Measurements from ENCODE around the gene SPEF1.

Gene SPEF1

DNA sequence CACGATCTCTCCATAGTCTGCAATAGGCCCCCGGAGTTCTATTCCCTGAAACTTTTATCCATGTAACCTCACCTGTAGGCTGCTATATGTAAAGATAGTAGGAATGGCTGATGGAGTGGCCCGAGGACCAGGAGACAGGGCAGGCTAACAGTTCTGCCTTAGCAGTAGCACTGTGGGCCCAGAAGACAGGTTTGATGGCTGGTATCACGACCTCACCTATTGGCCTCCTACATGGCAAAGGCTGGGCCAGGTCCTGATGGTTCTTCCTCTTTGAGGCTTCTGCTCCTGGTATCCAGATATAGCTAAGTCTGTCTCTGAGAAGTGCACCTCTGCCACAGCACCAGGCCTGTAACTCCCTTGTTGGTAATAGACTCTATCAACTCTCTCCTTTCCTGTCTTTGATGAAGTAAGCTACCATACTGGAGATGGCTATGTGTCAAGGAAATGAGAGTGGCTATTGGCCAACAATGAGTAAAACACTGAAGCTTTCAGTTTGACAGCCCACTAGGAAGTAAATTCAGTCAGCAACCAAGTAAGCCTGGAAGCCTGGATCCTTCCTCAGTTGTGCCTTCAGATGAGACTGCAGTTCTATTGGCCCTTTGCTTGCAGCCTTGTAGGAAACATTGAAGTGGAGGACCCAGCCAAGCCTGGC, 5.7 kb downstream of the SPEF1 start:
- Histone ChIP-seq H3K4me1 (no peaks in the 10 kb centered on the region), H3K27me3 (ENCODE audit: low read depth) (no peaks in the 10 kb centered on the region)
- in situ Hi-C loops (cut with MboI; ENCODE audit: low sequenced_read_pairs): no loop called here

DNA sequence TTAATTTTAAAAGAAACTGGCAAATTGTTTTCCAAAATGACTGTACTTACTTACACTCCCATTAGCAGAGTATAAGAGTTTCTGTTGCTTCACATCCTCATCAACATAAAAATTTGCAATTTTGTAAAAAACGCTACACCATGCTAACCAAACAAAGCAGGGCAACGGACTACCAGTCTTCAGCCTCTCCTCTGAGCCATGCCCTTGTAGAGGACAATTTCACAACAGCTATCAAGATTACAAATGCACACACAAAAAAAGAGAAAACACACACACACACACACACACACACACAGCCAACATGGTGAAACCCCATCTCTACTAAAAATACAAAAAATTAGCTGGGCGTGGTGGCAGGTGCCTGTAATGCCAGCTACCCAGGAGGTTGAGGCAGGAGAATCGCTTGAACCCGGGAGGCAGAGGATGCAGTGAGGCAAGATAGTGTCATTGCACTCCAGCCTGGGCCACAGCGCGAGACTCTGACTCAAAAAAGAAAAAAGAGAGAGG, 9.6 kb downstream of the SPEF1 start:
- no peak overlapping the region for H3K4me3 ChIP-seq
- in situ Hi-C loops (cut with MboI; ENCODE audit: low sequenced_read_pairs): no loop called here
- no peaks in the 10 kb centered on the region for H3K27me3 ChIP-seq (ENCODE audit: low read depth)
- H3K4me1 ChIP-seq: peaks cover 8% of the 10 kb centered on the region
- H3K36me3 ChIP-seq (replicated peaks): 0 out of 2 replicates have a peak, but pooled peaks cover 2% of the 10 kb centered on the region
- no peaks in the 10 kb centered on the region for H3K9me3 ChIP-seq
- no peak for DNase-seq (ENCODE audit: low spot score in 2 of 2)

More for the DNA sequence above, 5.7 kb downstream of the SPEF1 start:
- H3K9me3 ChIP-seq: no peaks in the 10 kb centered on the region
- no peak for DNase-seq (ENCODE audit: low spot score in 2 of 2)
- H3K36me3 ChIP-seq (replicated peaks): no peaks in the 10 kb centered on the region
- no peak overlapping the region for H3K4me3 ChIP-seq

DNA sequence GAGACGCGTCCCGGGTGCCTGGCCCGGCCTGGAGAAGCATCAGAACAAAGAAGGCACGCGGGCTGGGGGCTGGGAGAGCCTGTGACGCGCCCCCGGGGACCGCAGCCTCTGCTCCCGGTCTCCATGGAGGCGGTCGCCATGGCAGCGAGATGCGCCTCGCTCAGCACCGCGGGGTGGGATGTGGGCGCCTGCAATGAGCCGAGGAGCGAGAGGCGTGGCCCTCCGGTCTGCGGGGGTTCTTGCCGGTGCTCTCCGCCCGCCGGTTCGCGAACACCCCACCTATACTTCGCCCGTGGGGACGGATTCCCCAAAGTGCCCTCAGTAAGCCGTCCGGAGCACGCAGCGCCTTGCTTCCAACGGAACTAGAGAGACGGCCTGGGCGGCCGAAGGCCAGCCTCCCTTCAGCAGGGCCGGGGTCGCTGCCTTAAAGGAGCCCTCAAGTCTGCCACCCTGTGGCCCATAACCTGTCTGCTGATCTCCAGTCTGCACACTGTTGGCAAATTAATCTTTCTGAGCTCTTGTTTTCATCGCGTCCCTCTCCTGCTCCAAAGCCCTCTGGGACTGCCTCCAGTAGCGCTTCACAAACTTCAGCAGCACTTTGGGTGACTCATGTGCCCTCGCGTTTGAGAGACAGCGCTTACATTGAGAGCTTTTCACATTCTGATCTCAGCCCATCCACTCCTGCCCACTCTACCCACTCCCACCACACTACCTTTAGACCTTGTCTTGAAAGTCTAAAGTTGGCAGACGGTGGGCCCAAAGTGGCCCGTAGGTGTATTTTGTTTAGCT, 12.7 kb downstream of the SPEF1 start:
- H3K4me1 ChIP-seq: peaks cover 13% of the 10 kb centered on the region
- H3K27me3 ChIP-seq (ENCODE audit: low read depth): no peaks in the 10 kb centered on the region
- H3K4me3 ChIP-seq: peak overlapping the region; percentile 91
- DNase-seq (ENCODE audit: low spot score in 2 of 2): peak; percentile 84 to 87
- no peaks in the 10 kb centered on the region for H3K9me3 ChIP-seq
- in situ Hi-C loops (cut with MboI; ENCODE audit: low sequenced_read_pairs): no loop called here
- peaks cover 10% of the 10 kb centered on the region for H3K36me3 ChIP-seq (replicated peaks)

DNA sequence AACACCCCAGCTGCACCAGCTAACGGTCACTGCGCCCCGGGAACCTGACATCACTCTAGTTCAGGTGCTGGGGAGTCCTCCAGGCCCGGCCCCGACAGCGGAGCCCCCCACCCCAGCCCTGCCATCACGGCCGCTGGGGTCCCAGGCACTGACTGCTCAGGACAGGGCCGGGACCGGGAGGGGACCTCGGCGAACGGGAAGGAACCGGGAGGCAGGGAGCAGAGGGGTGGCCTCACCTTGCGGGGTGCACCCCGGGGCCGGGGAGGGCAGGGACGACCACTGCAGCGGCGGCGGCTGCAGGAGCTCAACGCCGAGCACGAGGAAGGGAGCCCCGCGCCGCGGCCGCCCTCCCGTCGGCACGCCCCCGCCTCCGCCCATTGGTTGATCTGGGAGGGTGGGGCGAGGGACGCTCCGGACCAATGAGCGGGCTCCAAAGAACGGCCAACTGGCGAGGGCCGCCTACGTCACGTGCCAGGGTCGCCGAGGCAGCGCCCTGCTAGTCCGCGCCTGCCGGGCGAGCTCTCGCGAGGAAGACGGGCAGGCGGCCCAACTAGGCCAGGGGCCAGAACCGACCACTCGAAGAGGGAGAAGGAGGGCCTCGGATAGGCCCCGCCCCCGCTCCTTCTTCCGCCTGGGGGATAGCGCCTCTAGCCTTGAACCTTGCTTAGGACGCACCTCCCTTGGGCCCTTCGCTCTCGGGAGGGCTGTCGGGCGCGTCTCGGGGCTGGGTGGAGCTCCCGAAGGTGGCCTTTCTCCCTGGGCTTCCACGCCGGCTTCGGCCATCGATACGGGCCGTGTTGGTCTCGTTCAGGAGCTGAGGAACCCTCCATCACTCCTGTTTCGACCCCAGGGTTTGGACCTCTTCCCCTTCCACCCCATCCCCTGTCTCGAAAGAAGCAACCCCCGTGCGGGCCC, 13.6 kb downstream of the SPEF1 start, which contains the start of gene ADISSP:
Gene ADISSP (minus strand): TSS at position 327 of the 915 bp plus-strand sequence. CDS start 7,653 bp downstream, outside the sequence.
- DNase-seq (ENCODE audit: low spot score in 2 of 2): peak; percentile 98 to 99
- Histone ChIP-seq H3K36me3 (replicated peaks) (peaks cover 10% of the 10 kb centered on the region), H3K27me3 (ENCODE audit: low read depth) (no peaks in the 10 kb centered on the region), H3K4me1 (peaks cover 13% of the 10 kb centered on the region), H3K4me3 (peak within 1 kb of the TSS; percentile 91), H3K9me3 (no peaks in the 10 kb centered on the region)
- in situ Hi-C loops (cut with MboI; ENCODE audit: low sequenced_read_pairs): no loop called here

DNA sequence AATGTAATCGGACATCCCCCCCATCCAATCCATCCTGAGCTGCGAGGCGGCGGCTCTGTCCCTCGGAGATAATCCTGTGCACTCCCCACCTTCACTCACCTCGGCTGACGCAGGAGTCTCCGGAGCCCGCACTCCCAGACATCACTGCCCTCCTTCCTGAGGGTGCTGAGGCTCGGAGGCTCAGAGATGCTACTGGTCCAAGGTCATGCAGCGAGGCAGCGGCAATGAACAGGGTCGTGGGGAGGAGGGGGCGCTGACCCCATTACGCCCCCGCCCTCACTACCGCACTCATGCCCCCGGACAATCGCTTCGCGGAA, 14.2 kb downstream of the SPEF1 start:
- DNase-seq (ENCODE audit: low spot score in 2 of 2): peak in 1 of 2 experiments; percentile 55
- in situ Hi-C loops (cut with MboI; ENCODE audit: low sequenced_read_pairs): no loop called here
- Histone ChIP-seq H3K4me3 (peak overlapping the region; percentile 91), H3K4me1 (peaks cover 13% of the 10 kb centered on the region), H3K36me3 (replicated peaks) (peaks cover 10% of the 10 kb centered on the region), H3K9me3 (no peaks in the 10 kb centered on the region), H3K27me3 (ENCODE audit: low read depth) (no peaks in the 10 kb centered on the region)

DNA sequence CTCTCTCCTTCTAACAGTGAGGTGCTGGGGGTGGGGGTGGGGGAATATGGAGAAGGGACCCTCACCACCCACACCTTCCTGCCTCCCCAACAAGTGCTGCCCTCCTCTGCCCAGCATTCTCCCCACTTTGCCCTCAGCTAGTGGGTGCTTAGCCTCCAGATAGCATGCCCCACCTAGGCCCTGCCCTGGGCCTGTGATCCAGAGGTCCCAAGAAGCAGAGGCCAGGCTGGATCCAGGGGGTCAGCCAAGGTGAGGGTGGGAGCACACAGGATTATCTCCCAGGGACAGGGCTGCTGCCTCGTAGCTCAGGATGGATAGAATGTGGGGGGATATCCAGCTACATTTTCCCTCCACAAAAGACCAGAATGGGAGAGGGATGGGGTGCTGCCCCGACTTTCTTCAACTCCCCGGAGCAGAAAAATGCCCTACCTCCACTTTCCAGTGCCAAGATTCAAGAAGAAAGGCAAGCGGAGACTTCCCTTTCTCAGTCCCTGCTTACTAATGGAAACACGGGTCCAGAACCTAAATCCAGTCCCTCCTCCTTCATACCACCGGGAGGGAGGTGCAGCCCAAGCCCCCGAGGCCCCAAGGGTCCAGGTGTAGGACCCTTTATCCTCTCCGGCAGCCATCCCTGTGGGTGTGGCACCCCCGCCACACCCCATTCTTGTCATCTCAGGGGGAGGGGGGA, 14.7 kb downstream of the SPEF1 start:
- in situ Hi-C loops (cut with MboI; ENCODE audit: low sequenced_read_pairs): no loop called here
- DNase-seq (ENCODE audit: low spot score in 2 of 2): peak in 1 of 2 experiments; percentile 12
- Histone ChIP-seq H3K9me3 (no peaks in the 10 kb centered on the region), H3K27me3 (ENCODE audit: low read depth) (no peaks in the 10 kb centered on the region), H3K4me3 (peak overlapping the region; percentile 91), H3K4me1 (peaks cover 13% of the 10 kb centered on the region), H3K36me3 (replicated peaks) (peaks cover 14% of the 10 kb centered on the region)

DNA sequence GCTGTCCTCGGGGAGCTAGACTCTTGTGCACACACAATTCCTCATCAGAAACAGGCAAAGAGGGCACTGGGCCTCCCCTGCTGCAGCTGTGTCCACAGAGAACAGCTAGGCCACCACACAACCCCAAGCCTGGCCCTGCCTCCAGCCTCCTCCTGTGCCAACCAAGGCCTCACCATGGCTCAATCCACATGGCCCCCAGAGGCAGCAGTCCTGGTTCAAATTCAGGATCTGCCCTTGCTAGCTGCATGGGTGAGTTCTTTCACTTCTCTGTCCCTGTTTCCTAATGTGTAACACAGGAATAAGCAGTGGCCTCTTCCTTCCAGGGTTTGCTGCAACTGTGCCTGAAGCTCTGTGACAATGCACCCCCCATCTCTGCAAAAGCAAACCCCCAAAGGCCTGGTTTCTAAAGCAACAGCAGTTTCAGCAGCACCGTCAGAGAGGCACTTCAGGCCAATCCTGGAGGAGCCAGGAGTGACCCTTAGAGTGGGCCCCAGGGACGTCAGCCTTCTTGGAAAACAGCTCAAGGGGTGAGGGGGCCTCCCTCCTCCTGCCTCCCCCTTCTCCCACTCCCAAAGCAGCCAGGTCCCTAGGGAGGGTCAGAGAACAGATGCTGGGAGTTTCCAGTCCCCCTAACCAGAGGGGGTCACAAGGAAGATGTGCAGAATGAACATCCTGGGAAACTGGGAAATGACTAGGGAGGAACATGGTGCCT, 15.9 kb downstream of the SPEF1 start:
- Histone ChIP-seq H3K4me1 (peaks cover 13% of the 10 kb centered on the region), H3K9me3 (no peaks in the 10 kb centered on the region), H3K4me3 (no peak overlapping the region), H3K36me3 (replicated peaks) (peaks cover 16% of the 10 kb centered on the region), H3K27me3 (ENCODE audit: low read depth) (no peaks in the 10 kb centered on the region)
- DNase-seq (ENCODE audit: low spot score in 2 of 2): no peak
- in situ Hi-C loops (cut with MboI; ENCODE audit: low sequenced_read_pairs): no loop called here

DNA sequence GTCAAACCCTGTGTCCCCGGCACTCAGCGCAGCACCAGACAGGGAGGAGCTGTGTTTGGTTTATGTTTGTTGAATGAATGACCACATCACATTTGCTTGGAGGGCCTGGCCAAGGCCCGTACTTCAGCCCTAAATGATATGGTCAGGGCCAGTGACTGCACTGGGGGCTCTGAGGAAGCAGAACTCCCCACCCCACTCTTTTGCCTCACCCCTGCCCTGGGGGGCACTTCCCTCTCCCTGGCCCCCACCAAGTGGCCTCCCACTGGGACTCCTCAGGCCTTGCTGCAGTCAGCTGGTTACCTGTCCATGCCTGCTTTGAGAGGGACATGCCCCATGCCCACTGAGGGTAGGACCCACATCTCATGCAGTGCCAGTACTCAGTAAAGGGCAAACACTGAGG, 16.6 kb downstream of the SPEF1 start:
- H3K27me3 ChIP-seq (ENCODE audit: low read depth): no peaks in the 10 kb centered on the region
- no peak overlapping the region for H3K4me3 ChIP-seq
- in situ Hi-C loops (cut with MboI; ENCODE audit: low sequenced_read_pairs): no loop called here
- peaks cover 13% of the 10 kb centered on the region for H3K4me1 ChIP-seq
- H3K9me3 ChIP-seq: no peaks in the 10 kb centered on the region
- DNase-seq (ENCODE audit: low spot score in 2 of 2): no peak
- peaks cover 16% of the 10 kb centered on the region for H3K36me3 ChIP-seq (replicated peaks)

DNA sequence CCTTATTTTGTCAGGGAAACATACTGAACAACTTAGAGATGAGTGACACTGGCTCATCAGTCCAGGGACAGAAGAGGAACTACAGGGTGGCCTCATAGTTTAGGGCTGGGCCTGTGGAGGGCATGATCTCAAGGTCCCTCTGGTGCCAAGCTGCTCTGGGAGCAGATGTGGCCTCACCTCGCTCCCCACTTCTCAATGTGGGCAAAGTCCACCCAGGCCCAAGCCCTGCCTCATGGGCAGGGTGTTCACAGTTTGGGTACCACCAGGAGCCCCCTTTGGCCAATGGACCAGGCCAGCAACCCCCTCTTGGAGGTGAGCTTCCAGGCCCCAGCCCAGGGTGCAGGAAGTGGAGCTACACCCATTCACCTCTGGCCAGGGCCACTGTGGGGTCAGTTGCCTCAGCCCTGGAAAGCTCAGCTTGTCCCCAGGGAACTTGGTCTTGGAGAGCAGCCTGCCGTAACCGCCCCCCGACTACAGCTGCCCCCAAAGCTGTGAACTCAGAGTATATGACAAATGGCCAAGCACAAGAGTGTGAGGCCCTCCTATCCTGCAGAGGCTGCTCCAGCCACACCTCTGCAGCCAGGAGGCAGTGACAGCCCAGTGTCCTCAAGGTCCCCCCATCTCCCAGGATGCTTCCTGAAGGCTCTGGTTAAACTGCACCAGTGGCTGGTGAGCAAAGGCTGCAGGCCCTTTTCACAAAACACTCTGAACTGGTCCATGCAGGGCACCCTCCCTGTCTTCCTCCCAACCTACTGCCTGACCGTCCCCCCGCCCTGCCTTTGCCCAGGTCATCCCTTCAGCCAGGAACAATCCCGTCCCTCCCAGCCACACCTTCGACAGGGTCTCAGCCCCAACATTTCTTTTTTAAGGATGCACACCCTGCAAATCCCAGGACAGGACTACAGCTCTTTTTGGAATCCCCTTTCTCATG, 17.3 kb downstream of the SPEF1 start:
- in situ Hi-C loops (cut with MboI; ENCODE audit: low sequenced_read_pairs): no loop called here

DNA sequence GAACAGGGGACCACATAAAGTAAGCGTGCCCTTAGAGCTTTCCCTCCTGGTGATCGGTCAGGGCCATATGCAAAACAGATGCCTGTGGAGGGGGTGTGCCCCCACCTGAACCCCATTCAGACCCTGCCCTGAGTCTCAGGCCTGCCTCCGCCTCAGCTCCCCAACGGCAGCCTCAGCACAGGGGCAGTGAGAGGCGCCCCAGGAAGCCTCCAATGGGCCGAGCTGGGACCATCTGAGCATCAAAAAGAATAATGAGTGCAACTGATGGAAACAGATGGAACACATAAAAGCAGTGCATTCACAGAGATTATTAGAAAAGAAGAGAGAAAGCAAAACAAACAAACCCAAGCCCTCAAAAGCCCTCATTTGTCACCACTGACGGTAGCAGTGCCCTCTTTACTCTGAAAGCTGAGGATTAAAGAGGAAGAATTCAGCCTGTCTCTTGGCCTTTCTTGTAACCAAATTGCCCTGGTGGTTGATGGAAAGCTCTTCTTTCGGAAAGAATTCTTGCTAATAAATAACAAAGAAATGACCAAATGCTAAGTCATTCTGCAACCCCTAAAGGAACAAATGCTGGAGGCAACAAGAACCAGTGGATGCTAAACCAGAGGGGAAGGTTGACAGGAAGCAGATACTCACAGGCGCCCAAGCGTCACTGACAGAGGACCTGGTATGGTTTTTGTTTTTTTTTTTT, 20.4 kb downstream of the SPEF1 start:
- in situ Hi-C loops (cut with MboI; ENCODE audit: low sequenced_read_pairs): no loop called here
- H3K9me3 ChIP-seq: no peaks in the 10 kb centered on the region
- no peaks in the 10 kb centered on the region for H3K4me1 ChIP-seq
- no peaks in the 10 kb centered on the region for H3K27me3 ChIP-seq (ENCODE audit: low read depth)
- no peak for DNase-seq (ENCODE audit: low spot score in 2 of 2)
- no peak overlapping the region for H3K4me3 ChIP-seq
- peaks cover 33% of the 10 kb centered on the region for H3K36me3 ChIP-seq (replicated peaks)

More for the DNA sequence above, 17.3 kb downstream of the SPEF1 start:
- no peak for DNase-seq (ENCODE audit: low spot score in 2 of 2)
- Histone ChIP-seq H3K9me3 (no peaks in the 10 kb centered on the region), H3K27me3 (ENCODE audit: low read depth) (no peaks in the 10 kb centered on the region), H3K36me3 (replicated peaks) (peaks cover 19% of the 10 kb centered on the region), H3K4me1 (peaks cover 11% of the 10 kb centered on the region), H3K4me3 (no peak overlapping the region)

DNA sequence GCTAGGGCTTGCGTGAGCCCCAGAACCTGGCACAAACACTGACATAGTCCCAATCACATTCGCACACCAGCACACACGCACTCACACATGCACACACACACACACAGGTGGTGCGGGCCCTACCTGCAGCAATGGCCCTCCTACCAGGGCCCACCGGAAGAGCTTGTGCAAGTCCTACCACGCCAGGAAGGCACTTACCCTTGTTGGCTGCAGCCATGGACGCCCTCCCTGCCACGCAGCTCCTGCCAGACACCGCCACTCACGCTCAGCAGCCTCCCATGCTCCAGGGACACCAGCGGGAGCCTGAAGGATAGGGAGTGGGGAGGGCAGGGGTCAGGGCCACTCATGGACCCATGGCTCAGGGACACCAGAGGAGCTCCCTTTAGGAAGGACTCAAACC, 21.4 kb downstream of the SPEF1 start:
- no peak for DNase-seq (ENCODE audit: low spot score in 2 of 2)
- Histone ChIP-seq H3K4me3 (no peak overlapping the region), H3K36me3 (replicated peaks) (peaks cover 29% of the 10 kb centered on the region), H3K27me3 (ENCODE audit: low read depth) (no peaks in the 10 kb centered on the region), H3K4me1 (no peaks in the 10 kb centered on the region), H3K9me3 (no peaks in the 10 kb centered on the region)
- in situ Hi-C loops (cut with MboI; ENCODE audit: low sequenced_read_pairs): no loop called here

Measured in HAP-1 (cell line).